Right lung (tissue), 5 donors: Measurements from ENCODE around the gene OR6B1. TPM values are rescaled to one million over a fixed set of nuclear protein-coding genes. Genes with fewer than 3 reads are reported as not detected.
"Not testable (repeated sequence)": the region's sequence is repeated elsewhere in the genome, so short reads cannot be mapped to it uniquely, and the experiment has no call there.

Experiments
- DNase-seq, 2 donors: peaks; one replicate each; pipeline ENCODE4 v3.0.0-alpha.2; 2013
- polyA plus RNA-seq, 5 donors: library from polyadenylated mRNA; unstranded; fragments of 120-200 nt; gene quantifications; one replicate each; pipeline versions ENCODE4 v1.2.1 to v1.2.3, GENCODE V29; 2013; ENCODE audit warnings: inconsistent platforms in 1 of 5, low replicate concordance in 1 of 5; ENCODE audit not compliant: insufficient read length in 5 of 5, insufficient read depth in 1 of 5

The OR6B1 gene
- polyA plus RNA-seq, 5 donors = 0.03 TPM; not detected in 4

DNA sequence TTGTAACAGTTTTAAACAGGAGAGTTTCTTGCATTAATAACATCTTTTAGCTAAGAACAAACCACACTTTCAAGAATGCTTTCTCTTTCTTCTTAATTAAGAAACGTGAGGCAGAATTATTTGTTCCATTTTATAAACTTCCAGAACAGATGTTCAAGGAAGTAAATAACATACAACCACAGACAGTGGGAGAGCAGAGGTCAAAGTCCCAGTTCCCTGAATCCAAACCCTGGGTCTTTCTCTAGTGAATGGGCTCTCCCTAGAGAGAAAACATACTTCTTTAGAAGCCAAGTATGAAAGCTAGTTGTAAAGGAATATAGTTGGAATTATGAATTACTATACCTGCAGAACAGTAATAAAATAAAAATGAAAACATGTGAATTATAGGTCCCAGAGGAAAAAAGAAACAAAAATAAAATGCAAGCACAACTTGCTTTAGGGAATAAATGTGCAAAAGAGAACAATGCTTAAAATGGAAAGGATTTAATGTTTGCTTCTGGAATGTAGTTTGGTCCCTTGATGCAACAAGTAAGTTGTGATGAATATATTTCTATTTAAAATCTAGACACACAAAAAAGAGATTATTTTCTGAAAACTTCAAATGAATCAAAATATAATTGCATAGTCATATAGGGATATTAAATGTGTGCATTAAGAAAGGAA, 6.0 kb downstream of the OR6B1 start:
- no peak for DNase-seq

- no peak for DNase-seq
Observed at GRCh38 chr7:144006692-144007042, 6.5 kb downstream of the OR6B1 start.

DNA sequence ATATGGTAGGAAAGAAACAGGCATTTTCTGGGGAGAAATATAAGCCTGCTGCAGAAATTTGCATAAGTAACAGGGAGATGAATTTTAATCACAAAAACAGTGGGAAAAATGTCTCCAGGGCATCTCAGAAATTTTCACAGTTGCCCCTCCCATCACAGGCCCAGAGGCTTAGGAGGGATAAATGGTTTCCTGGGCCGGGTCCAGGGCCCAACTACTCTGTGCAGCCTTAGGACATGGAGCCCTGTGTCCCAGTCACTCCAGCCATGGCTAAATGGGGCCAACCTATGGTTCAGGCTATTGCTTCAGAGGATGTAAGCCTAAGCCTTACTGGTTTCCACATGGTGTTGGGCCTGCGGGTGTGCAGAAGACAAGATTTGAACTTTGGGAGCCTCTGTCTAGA, 9.2 kb downstream of the OR6B1 start:
- DNase-seq = no peak

DNA sequence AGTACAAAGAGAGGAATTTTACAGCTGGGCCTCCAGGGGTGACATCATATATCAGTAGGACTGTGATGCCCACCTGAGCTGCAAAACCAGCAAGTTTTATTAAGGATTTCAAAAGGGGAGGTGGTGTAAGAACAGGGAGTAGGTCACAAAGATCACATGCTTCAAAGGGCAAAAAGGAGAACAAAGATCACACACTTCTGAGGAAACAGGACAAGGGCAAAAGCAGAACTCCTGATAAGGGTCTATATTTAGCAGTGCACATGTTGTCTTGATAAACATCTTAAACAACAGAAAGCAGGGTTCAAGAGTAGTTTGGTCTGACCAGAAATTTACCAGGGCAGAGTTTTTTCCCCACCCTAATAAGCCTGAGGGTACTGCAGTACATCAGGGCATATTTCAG, 9.9 kb downstream of the OR6B1 start:
- DNase-seq = not testable (repeated sequence)

DNA sequence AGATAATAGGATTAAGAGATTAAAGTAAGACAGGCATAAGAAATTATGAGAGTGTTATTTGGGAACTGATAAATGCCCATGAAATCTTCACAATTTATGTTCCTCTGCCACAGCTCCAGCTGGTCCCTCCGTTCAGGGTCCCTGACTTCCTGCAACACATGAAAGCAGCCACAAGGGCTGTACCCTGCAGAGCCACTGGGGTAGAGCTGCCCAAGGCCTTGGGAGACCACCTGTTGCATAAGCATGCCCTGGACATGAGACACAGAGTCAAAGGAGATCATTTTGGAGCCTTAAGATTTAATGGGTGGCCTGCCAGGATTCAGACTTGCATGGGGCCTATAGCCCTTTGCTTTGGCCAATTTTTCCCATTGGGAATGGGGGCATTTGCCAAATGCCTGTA, 10.7 kb downstream of the OR6B1 start:
- DNase-seq = not testable (repeated sequence)

DNA sequence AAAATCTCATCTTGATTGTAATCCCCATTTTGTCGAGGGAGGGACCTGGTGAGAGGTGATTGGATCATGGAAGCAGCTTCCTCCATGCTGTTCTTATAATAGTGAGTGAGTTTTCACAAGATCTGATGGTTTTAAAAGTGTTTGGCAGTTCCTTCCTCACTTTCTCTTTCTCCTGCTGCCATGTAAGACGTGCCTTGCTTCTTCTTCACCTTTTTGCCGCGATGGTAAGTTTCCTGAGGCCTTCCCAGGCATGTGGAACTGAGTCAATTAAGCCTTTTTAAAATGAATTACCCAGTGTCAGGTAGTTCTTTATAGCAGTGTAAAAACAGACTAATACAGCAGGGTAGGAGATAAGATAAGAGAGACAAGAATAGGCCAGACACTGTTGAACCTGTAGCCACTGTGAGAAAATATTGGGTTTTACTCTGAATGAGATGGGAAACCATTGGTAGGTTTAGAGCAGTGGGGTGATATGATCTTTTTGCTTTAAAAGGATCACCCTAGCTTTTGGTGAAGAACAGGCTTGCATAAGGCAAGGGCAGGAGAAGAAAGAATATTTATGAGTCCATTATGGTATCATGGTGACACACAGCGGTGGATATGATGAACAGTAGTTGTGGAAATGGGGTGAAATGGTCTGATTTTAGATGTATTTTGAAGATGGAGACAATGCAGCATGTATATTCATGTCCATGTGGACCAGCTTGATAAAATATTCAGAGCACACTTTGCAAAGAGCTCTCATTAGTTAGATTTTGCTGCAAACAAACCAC, 11.5 kb downstream of the OR6B1 start:
- no peak for DNase-seq

GRCh38 chr7:144018065-144018464, 17.9 kb downstream of the OR6B1 start:
- no peak for DNase-seq

- DNase-seq = no peak
Observed at GRCh38 chr7:144019457-144019856, 19.3 kb downstream of the OR6B1 start.

DNA sequence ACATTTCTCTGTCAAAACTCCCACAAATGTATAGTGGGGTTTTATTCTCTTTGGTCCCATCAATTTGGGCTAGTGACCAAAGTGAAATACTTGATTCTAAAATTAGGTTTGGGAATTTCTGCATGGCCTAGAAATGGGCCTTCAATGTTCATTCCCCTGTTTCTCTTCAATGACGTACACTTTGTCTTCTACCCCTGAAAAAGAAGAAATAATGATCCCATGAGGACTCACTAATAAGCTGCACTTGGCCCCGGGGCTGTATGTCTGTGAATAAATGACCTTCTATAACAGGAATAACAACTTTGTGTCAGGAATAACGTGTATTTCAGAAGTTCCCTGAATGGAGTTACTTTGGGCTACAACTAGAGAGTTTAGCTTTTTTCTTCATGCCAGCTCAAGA, 20.2 kb downstream of the OR6B1 start:
- DNase-seq = no peak

- no peak for DNase-seq
Observed at GRCh38 chr7:144022169-144022568, 22.0 kb downstream of the OR6B1 start.

DNA sequence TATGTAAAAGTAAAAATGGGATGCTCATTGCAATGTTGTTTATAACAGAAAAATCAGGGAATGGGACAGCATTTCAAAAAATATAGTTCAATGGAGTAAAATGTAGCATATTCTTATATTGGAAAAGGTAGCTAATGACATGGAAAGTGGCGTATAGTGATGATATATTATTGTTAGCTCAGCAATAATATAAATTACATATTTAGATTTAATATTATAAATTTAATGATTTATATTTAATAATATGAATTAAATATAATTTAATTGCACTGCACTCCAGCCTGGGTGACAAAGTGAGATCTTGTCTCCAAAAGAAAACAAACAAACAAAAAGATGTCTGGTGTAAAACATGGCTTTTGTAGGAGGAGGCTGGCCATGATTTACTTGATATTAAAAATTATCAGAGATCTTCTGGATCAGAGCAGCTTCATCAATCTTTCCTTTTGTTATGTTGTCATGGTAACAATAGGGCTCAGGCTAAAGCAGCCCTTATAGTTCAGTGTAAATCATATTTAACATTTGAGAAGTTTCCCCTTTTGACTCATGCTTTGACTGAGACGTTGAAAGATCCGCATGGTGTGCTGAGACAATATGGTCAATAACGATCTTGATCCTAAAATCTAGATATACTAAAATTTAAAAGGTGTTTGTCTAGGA, 23.2 kb downstream of the OR6B1 start:
- no peak for DNase-seq

DNA sequence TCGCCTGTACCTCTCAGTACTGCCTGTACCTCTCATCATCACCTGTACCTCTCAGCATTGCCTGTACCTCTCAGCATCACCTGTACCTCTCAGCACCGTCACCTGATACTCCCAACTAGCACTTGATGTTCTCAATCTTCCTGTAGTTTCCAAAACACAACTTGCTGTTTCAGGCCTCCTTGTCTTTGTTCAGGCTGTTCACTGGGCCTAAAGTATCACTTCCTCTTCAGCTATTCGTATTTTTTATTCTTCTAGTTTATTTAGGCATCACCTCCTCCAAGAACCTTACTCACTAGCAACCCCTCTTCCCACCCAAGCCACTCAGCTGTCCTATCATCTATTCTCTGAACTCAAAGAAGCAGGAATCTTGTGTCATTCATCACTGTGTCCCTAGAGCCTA, 24.1 kb downstream of the OR6B1 start:
- DNase-seq = no peak

DNA sequence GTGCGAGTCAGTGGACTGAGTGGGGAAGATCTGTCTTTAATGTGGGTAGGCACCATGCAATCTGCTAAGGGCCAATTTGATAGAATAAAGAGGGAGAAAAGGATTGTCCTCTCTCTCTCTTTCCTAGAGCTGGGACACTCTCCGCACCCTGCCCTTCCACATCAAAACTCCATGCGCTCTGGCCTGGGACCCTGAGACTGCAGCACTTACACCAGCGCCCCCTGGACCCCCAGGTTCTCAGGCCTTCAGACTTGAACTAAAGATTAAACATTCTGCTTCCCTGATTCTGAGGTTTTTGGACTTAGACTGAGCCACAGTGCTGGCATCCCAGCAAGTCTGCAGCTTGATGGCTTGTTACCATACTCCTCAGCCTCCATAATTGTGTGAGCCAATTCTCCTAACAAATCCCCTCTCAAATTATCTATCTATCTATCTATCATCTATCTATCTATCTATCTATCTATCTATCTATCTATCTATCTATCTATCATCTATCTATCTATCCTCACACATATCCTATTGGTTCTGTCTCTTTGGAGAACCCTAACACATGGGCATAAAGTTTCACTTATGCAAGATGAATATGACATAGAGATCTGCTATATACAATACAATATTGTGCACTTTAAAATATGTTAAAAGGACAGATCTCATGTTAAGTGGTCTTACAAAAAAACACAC, 26.2 kb downstream of the OR6B1 start:
- DNase-seq = no peak

- DNase-seq = peak in 1 of 2 donors; percentile 21
Observed at GRCh38 chr7:144027070-144027469, 26.9 kb downstream of the OR6B1 start.

- DNase-seq = no peak
Observed at GRCh38 chr7:144027974-144028373, 27.9 kb downstream of the OR6B1 start.

DNA sequence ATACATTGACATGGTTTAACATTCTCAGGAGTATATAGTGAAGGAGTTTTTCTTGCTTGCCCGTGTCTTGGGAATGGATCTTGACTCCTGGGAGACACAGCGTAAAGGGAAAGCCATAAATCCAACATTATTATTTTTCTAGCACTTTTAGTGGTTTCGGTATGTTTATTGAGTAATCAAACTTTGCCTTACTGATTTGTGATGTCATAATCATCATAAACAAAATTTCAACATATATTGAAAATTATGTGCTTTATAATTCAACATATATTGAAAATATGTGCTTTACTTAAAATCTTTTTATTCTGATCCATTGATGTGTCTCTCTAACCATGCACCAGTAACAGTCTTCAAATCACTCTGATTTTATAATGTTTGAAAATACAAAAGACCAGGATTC, 28.4 kb downstream of the OR6B1 start:
- DNase-seq = no peak

GRCh38 chr7:144032516-144032915, 32.4 kb downstream of the OR6B1 start:
- DNase-seq = no peak

DNA sequence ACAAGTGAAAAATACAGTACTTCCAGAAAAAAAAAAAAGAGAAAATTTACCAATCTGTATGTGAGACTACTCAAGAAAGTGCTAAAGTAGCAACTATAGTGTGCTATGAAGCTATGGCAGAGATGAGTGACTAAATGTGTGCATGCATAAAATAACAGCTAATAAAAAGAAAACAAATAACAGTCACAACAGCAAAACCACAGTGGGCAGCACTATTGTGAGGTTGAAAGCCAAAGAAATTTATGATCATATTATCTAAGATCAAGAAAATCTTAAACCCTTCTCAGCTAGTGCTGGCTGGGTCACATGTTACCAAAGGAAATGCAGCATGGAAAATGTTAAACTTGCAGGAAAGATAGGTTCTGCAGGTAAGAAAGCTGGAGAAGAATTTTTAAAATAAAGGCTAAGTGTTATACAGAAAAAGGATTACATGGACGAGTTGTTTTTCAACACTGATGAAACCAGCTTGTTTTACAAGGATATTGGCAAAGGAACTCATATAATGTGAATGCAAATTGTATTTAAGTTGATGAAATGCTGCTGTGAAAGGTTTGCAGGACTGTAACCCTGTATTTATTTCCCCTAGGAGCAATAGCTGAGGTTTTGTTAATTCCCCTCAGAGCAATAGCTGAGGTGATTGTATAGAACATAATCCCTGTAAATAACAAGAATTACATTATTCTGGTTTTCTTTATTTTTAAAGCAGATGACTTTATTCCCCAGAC, 33.0 kb downstream of the OR6B1 start:
- no peak for DNase-seq

DNA sequence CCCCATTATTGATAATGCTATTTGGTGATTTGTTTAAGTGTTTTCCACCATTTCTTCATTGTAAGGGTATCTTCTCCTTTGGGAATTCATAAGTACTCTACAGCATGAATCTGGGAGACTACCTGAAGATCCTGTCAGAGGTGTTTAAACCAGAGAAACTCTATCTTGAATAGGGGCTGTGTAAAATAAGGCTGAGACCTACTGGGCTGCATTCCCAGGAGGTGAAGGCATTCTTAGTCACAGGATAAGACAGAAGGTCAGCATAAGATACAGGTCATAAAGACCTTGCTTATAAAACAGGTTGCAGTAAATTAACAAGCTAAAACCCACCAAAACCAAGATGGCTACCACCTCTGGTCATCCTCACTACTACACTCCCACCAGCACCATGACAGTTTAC, 35.3 kb downstream of the OR6B1 start:
- no peak for DNase-seq

GRCh38 chr7:144036302-144036885, 36.3 kb downstream of the OR6B1 start:
- DNase-seq = peak in 1 of 2 donors; percentile 21

DNA sequence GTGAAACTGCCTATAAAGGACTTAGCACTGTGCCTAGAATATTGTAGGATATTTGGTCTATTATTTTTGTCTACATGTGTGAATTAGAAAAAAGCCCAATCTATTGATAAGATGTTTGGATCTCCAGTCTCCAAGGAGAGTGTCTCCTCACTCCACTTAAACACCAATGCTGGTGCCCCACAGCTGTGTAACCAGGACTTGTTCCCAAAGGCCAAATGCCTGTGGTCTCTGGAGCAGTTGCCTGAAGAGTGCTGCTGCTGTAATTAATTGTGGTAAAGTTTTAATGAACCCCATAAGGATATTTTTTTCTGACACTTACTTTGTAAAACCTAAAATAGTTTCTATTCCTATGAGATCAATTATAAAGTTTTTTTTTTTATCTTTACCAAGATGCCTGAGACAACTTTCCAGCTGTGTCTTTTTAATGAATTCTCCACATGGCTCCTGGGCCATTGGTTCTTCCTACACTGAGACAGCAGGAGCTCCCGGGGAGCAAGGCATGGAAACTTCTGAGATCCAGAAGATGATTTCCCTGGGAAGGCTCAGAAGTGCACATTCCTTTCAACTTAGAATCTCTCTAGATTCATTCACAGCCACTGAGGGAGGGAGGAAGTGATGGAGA, 37.4 kb downstream of the OR6B1 start:
- peak; percentile 58 to 62 for DNase-seq
